Choroid plexus epithelial cell (primary cell): ENCODE results near the gene LRRC4C.

Source experiments
- DNase-seq: peaks from one replicate; pipeline ENCODE4 v3.0.0-alpha.2; 2010; ENCODE audit warnings: low read depth
- H3K4me3 ChIP-seq: 2 replicates; pipeline ENCODE4 v1.5.1; 2011; ENCODE audit warnings: low read depth, mild to moderate bottlenecking, control low read depth, low read length, moderate library complexity
- TF ChIP-seq, protein P1 (sequence below): conservative IDR thresholded peaks from 2 replicates; pipeline ENCODE4 v1.5.1; 2011; ENCODE audit warnings: low read depth, mild to moderate bottlenecking, control low read depth, inconsistent platforms, low read length, moderate library complexity

Gene LRRC4C

DNA sequence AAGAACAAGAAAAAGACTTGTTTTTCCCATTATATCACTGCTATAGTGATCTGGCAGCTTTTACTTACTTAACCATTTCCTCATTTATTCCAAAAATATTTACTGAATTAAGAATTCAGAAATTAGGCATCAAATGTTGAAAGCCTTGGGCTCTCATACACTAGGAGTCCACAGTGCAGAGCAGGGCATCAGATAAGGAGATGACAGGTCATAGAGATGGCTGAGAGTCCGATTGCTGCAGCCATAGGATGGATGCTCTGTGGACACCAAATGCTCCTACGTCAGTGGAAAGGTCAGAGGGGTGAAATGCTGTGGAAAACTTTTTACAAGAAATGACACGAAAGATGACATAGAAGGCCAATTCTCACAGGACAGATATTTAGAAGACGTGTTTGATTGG lies 771.1 kb downstream of the LRRC4C start:
- TF ChIP-seq, protein P1, sequence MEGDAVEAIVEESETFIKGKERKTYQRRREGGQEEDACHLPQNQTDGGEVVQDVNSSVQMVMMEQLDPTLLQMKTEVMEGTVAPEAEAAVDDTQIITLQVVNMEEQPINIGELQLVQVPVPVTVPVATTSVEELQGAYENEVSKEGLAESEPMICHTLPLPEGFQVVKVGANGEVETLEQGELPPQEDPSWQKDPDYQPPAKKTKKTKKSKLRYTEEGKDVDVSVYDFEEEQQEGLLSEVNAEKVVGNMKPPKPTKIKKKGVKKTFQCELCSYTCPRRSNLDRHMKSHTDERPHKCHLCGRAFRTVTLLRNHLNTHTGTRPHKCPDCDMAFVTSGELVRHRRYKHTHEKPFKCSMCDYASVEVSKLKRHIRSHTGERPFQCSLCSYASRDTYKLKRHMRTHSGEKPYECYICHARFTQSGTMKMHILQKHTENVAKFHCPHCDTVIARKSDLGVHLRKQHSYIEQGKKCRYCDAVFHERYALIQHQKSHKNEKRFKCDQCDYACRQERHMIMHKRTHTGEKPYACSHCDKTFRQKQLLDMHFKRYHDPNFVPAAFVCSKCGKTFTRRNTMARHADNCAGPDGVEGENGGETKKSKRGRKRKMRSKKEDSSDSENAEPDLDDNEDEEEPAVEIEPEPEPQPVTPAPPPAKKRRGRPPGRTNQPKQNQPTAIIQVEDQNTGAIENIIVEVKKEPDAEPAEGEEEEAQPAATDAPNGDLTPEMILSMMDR: no peak
- no peak for DNase-seq
- H3K4me3 ChIP-seq: no peak overlapping the region

DNA sequence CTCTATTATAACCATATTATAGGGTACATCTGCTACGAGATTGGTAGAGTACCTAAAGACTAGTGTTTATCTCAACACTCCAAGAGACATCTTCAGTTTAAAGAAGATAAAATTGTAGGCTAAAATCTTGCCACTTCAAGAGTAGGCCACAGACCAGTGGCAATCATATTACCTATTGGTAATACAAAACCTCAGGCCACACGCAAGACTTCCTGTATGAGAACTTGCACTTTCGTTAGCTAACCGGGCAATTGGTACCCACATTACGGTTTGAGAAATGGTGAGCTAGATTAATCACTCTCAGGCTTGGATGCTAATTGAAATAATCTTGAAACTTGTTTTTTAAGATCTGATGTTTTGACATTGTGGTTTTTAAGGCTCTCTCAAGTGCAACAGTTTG lies 772.7 kb downstream of the LRRC4C start:
- TF ChIP-seq, protein P1: no peak
- no peak overlapping the region for H3K4me3 ChIP-seq
- DNase-seq: no peak

DNA sequence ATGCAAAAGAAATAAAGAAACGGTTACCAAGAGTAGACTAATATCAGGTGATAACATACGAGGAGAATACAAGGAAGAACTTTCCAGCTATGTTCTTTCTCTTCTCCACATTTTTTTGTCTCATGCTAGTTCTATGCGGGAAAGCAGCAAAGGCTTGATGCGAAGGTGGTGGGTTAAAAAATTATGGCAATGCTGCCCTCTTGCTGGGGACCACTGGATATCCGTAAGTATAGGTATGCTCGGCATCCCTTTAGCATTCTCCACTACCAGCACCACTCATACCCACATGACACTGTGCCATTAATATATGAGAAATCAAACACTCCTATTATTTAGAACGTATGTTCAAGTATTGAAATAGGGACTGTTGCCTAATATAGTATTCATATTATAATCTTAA lies 776.4 kb downstream of the LRRC4C start:
- TF ChIP-seq, protein P1: no peak
- DNase-seq: no peak
- no peak overlapping the region for H3K4me3 ChIP-seq

DNA sequence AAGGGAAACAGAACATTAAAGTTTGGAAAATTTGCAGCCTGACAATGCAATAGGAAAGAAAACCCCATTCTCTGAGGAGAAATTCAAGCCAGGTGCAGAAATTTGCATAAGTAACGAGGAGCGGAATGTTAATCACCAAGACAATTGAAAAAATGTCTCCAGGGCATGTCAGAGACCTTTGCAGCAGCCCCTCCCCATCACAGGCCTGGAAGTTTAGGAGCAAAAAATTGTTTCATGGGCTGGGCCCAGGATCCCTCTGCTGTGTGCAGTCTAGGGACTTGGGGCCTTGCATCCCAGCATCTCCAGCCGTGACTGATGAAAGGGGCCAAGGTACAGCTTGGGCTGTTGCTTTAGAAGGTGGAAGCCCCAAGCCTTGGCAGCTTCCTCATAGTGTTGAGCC lies 780.2 kb downstream of the LRRC4C start:
- no peak overlapping the region for H3K4me3 ChIP-seq
- no peak for DNase-seq
- TF ChIP-seq, protein P1: no peak

DNA sequence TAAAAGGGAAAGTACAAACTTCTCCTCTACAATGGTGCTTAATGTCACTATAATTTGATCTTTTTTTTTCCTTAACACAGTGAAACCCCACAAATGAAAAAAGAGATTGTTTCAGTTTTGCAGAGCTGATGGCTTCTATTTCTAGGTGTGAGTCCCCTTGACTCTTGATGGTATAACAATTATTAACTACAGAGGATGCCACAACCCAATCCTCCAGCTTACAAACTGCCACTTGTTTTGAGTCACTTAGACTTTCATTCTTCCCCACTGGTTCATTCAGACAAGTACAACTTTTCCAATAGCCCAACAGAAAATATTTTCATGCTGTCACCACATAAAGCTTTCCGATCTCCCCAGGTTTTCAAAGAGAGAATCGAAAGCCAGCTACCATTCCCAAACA lies 812.2 kb downstream of the LRRC4C start:
- DNase-seq: no peak
- no peak overlapping the region for H3K4me3 ChIP-seq
- TF ChIP-seq, protein P1: no peak

DNA sequence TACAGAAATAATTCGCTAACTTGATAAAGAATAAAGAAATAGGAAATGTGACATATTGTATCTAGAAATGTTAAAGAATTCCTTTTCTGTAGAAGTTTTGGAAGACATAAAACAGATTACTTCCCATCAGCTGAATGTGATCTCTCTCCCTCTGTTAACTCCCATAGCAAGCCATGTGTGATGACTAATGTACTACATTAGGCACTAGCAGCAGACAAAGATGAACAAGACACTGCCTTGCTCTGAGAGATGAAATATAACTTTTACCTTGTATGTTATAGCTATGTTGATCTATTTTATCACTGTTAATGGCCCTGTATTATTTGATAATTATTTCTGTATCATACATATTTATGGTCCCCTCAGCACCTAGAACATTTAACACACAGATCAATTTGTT lies 817.2 kb downstream of the LRRC4C start:
- DNase-seq: no peak
- TF ChIP-seq, protein P1: no peak
- H3K4me3 ChIP-seq: no peak overlapping the region

DNA sequence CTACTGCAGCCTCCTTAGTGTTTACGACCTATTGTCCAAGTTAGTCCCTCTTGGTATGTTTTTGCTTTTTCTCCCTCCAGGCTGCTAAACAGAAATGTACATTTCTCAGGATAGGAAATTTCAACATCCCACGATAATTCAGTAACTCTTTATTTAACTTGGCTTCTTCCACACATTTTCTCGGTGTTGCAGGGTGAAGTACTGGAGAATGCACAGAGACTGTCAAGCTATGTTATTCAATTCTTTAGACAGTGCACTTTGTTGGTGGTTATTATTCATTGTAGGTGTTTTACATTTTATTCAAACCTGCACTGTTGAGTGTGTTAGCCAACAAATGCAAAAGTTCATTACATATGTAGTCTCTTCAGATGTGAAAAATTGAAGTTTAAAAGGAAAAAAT lies 839.8 kb downstream of the LRRC4C start:
- TF ChIP-seq, protein P1: no peak
- DNase-seq: no peak
- no peak overlapping the region for H3K4me3 ChIP-seq
